Hindlimb muscle (tissue), 1 donor: ENCODE data around the gene CDCA7. TPM values are rescaled to one million over a fixed set of nuclear protein-coding genes. Genes with fewer than 3 reads are reported as not detected.
"Not testable (repeated sequence)": the region's sequence is repeated elsewhere in the genome, so short reads cannot be mapped to it uniquely, and the experiment has no call there.

Experiments
- DNase-seq: peaks from one replicate; pipeline ENCODE4 v3.0.0-alpha.2; 2013
- polyA plus RNA-seq: library from polyadenylated mRNA; unstranded; fragments of 120-200 nt; gene quantifications from one replicate; pipeline ENCODE4 v1.2.1, GENCODE V29; 2013; ENCODE audit not compliant: insufficient read length

CDCA7 gene
- polyA plus RNA-seq, result 13.4 TPM

DNA sequence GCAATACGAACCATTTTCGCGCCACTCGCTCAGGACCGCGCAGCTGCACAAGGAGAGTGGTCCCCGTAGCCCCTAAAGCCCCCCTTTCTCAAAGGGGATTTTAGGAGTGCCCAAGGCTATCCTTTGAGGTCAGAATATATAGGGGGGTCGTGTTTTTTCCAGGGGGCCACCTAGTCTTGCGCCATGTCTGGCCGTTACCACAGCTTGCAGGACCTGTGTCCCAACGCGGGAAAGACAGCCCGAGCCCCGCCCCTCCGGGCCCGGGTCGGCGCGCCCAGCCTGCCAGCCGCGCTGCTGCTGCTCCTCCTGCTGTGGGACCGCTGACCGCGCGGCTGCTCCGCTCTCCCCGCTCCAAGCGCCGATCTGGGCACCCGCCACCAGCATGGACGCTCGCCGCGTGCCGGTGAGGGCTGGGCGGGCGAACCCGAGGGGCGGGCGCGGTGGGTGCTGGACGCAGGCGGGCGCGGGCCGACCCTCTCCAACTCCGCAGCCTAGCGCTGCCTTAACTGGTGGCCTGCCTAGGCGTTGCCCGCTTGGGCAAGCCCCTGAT lies at the start of gene CDCA7:
Gene CDCA7, plus strand, starts transcription at position 291 of the 550 bp plus-strand sequence. Its CDS starts 92 bp downstream, at position 383.
- peak; percentile 76 for DNase-seq

DNA sequence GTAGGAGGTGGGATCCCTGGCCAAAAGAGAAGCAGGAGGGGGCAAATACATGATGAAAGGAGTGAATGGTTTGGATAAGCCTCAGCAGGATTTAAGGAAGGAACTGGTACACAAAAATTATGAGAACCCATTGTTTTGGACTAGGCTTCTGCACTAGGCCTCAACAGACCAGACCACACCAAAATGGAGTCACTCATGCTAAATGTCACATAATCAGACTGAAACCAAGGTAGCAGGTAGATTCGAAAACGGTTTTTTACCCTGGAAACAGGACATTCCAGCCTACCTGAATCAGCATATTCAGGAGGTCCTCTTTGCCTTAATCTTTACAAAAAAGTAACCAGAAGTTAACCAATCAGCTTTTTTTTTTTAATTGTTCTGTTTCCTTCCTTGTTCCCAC lies 49.4 kb upstream of the CDCA7 start:
- no peak for DNase-seq

DNA sequence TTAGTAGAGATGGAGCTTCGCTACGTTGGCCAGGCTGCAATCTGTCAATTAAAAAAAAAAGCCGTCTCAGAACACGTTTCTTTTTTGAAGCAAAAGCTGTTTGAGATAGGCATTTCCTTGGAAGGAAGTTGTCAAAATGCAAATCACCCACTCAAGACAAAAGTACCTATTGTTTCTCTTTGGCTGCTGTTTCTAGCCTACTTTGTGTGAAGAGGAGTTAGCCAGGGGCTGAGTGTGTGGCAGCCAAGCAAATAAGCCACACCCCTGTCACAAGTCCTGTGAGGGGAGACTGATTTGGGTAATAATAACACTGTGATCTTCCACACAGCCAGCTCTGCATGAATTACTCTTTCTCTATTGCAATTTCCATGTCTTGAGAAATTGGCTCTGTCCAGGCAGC lies 47.4 kb upstream of the CDCA7 start:
- no peak for DNase-seq

DNA sequence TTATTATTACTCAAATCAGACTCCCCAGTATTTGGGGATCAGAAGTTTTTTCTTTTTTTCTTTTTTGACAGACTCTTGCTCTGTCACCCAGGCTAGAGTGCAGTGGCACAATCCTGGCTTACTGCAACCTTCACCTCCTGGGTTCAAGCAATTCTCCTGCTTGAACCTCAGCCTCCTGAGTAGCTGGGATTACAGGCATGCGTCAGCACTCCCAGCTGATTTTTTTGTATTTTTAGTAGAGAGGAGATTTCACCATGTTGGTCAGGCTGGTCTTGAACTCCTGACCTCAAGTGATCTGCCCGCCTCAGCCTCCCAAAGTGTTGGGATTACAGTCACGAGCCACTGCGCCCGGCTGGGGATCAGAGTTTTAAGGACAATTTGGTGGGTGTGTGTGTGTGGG lies 45.3 kb upstream of the CDCA7 start:
- not testable (repeated sequence) for DNase-seq

DNA sequence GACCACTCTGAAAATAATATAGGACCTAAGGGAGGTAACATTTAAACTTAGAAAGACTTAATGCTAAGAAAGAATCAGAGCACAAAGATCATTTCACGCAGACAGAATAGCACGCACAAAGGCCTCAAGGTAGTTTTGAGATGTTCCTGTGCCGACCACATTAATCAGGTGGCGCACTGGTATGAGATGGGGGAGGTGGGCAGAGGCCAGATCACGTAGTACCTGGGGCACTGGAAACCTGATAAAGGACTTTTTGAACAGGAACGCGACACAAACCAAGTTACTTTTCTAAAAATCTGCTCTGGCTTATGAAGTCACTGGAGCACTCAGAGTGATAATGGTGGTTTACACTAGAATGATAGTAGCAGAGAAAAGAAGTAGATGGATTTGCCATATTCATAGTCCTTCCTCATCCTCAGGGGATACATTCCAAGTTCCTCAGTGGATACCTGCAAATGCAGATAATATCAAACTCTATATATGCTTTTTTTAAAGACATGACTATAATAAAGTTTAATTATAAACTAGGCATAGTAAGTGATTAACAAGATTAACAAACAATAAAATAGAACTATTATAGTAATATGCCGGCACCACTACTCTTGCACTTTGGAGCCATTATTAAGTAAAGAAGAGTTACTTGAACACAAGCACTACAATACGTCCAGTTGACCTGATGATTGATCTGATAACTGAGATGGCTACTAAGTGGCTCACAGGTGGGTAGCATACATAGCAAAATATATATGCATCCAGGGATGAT lies 42.6 kb upstream of the CDCA7 start:
- DNase-seq, result no peak

DNA sequence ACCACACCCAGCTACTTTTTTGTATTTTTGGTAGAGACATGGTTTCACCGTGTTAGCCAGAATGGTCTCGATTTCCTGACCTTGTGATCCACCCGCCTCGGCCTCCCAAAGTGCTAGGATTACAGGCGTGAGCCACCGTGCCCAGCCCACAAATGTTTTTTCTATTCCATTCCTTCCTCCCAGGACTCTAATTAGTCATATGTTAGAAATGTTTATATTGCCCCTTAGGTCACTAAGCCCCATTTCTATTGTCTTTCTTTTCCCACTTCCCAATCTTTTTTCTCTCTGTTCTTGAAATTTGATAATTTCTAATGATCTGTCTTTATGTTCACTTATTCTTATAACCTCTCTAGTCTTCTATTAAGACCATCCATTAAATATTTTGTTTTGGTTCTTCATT lies 31.3 kb upstream of the CDCA7 start:
- no peak for DNase-seq

DNA sequence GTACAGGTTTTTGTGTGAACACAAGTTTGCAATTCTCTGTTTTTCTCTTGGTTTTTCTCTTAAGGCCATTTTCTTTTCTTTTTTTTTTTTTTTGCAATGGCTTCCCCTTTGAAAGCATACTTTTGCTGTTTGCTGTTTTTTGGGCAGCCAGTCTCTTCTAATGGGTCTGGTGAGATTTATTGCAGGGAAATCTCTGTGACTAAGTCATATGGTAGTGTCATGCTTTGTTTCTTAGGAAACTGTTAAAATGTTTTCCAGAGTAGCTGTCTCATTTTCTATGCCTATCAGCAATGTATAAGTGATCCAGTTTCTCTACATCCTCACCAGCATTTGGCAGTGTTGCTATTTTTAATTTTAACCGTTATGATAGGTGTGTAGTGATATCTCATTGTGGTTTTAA lies 27.9 kb upstream of the CDCA7 start:
- DNase-seq, result no peak

DNA sequence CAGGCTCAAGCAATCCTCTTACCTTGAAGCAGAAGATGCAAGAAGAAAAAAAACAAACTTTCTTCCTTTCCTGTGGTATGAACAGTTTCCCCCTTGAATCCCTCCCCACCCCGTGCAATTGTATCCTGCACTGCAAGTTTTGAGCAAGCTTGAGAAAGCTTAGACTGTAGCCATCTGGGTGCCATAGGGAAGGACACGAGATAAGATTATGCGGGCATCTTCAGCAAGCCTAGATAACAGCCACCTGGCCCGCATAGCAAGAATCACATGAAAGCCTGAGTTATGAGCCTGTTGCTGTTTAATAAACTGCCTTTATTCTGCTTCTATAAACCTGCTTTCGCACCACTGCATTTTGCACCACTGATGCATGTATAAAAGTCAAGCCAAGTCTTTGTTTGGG lies 27.3 kb upstream of the CDCA7 start:
- no peak for DNase-seq

DNA sequence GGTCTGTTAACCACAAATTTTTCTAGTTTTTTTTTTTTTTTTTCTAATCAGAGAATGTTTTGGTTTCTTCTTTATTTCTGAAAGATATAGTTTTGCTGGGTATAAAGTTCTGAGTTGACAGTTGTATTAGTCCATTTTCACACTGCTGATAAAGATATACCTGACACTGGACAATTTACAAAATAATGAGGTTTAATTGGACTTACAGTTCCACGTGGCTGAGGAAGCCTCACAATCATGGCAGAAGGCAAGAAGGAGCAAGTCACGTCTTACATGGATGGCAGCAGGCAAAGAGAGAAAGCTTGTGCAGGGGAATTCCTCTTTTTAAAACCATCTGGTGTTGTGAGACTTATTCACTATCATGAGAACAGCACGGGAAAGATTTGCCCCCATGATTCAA lies 21.7 kb upstream of the CDCA7 start:
- DNase-seq, result not testable (repeated sequence)

DNA sequence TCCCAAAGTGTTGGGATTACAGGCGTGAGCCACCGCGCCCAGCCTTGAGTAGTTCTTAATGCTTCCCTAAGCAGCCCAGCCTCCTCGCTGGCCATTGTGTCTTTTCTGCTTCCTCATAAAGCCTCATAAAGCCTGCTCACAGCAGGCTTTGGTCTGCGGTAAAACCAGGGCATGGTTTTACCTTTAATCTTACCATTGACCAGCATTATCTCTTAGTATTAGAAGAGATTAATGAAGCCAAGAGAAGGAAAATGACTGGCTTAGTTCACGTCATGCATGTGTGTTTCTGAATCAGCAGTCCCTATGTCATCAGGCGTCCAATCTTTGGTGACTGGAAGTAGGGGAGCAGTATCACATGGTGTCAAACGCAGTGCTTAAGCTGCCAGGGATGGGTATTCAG lies 14.9 kb upstream of the CDCA7 start:
- no peak for DNase-seq

DNA sequence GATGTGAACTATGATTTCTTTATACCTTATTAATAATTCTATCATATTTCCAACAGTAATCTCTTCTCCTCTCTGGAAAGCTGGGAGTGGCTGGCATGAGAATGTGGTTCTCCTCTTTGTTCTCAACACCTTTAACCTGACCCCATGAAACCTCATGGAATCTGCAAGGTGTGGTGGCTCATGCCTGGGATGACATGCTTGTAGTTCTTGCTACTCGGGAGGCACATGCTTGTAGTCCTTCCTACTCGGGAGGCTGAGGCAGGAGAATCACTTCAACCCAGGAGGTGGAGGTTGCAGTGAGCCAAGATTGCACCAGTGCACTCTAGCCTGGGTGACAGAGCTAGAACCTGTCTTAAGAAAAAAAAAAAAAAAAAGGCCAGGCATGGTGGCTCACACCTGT lies 10.8 kb upstream of the CDCA7 start:
- no peak for DNase-seq

DNA sequence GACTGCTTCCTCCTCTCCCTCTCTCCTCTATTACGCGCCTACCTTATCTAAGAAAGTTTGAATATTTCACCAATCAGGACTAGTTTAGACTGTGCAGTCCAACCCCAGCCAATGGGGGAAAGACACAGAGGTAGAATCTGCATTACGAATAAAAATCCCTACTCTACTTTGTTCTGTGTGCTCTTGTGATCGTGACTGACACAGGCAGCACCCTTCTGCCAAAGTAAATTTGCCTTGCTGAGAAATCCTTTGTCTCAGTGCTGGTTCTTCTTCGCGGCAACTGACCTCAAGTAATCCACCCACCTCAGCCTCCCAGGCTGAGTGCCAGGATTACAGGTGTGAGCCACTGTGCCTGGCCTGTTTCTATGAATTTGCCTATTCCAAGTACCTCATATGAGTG lies 8.6 kb upstream of the CDCA7 start:
- no peak for DNase-seq

DNA sequence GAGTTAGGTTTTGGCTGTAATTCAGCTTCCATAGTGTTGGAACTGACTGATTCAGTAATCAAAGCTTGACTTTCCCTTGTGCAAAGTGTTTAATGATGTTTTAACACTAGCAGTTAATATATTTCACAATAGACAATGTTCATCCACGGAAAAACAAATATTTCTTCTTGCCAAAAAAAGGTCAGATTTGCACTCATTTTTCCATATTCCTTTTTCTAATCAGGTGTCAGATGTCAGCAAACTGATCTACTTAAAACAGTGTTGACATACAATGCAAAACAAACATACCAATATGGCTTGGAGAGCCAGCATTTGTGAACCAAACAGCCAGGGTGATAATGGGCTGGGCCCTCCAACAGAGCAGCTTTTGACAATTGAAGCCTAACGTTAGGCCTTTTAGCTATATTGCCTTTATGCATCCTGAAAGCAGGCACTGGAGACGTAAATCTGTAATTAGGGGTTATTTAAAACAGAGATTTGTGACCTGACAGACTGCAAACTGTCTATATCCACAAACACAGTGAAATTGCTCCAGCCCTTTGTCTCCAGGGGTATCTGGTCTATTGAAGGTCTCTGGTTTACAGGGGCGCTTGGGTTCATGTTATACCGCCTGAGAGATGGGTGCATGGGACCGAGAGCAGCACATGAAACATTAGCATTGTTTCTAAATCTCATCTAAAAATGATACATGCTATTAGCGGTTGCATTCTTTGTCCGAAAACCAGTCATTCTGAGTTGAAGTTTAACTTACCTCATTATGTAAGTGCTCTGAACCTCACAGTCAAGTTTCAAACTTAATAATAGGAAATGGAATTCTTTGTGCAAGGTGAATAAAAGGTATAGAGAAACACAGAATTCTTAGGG lies 7.1 kb upstream of the CDCA7 start:
- no peak for DNase-seq

DNA sequence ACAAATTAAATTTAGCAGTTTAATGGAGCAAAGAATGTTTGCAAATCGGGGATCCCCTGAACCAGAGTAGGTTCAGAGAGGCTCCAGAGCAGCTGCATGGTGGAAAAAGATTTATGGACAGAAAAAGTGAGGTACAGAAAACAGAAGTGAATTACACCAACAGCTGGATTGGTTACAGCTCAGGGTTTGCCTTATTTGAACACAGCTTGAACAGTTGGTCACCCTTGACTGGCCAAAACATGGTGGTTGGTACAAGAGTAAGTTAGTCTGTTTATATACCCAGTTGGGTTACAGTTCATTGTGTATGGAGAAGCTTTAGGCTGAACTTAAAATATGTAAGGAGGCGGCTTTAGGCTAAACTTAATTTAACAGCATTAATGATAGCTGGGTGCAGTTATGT lies 5.4 kb upstream of the CDCA7 start:
- DNase-seq, result no peak

DNA sequence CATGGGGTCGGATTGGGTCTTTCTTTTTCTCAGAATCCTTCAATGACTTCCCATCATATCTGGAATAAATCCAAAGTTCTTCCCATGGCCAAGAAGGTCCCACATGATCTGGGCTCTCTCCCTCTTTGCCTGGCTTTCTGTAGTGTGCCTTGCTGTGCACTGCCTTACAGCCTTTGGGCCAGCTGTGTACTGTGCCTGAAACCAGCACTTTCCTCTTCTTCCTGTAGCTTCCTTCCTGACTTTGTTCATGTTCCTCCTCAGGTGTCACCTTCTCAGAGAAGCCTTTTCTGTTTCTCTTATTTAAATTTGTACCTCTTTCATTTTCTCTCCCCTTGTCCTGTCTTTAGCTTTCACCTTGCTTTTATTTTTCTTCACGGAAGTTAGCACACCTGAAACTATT lies 4.3 kb upstream of the CDCA7 start:
- no peak for DNase-seq

DNA sequence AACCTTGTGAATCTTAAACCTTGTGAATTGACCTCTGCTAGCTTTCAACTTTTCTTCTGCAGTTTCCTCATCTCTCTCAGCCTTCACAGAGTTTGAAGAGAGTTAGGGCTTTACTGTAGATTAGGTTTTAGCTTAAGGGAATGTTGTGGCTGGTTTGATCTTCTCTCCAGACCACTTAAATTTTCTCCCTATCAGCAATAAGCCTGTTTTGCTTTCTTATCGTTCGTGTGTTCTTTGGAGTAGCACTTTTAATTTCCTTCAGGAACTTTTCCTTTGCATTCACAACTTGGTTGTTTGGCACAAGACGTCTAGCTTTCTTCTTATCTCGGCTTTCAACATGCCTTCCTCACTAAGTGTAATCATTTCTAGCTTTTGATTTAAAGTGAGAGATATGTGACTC lies 2.8 kb upstream of the CDCA7 start:
- DNase-seq, result no peak

DNA sequence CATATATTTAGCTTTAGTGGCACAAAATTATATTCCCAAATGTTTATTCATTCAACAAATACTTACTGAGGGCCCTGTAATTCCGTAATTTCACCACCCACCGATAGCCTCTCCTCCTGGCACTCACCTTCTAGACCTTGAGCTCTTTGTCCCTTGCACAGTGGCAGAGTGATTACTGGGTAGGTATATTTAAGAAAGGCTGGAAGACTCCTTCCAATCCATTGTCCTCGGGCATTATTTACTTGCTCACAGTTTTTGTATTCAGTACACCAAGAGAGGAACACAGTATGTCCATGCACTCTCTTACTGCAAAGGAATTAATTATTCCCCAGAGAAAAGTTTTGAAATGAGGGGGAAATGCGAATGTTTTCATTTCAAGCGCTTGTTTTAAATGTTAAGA lies 1.1 kb upstream of the CDCA7 start:
- no peak for DNase-seq

DNA sequence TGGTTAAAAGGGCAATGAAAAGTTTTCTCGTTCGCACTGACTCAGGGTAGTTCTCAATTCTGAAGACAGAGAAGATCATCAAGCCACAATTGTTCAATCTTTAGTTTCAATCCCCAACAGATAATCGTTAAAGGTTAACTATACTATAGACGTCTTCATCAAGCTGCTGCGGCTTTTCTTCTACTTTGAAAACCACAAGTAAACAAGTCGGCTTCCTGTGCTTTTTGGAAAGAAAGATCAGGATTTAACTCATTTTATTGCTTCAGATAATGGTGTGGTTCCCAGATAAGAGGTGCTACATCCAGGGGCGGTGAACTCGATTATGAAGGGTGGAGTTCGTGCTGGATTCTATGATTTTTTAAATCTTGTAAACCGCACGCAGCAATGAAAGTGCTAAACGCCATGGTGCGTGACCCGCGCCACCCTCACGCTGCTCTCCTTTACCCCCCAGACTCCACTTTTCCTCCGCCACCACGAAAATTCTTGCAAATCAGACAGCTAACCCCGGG lies 545 bp upstream of the CDCA7 start:
- DNase-seq, result no peak

DNA sequence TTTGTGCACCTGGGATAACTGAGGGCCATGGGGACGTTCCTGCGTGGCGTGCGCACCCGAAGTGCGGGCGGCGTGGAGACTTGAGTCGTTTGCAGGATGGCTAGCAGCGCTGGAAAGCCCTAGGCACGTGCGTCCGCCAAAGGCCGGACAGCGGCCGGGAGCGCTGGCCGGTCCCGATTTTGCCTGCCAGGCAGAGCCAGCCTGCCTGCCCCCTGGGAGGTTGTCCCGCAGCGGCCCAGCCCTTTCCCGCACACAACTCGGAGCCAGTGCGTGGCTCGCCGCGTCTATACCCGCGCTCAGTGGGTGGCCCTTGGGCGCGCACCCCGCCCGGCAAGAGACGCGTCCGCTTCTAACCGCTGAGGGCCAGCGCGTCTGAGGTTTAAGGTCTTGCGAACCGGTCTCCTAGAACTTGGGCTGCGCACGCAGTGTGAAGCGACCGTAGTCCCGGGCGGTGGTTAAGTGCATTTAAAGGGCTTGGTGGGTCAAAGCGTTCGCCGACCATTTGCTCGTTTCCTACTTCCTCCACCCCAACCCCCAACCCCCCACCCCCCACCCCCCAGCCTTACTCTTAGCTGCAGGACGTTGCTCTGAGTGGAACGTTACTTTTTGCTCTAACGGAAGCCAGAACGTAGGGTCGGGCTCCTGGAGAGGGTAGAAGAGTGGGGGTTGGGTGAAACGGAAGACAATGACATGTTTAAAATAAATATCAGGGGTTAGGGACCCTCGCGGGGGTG lies 627 bp downstream of the CDCA7 start:
- peak; percentile 55 for DNase-seq

DNA sequence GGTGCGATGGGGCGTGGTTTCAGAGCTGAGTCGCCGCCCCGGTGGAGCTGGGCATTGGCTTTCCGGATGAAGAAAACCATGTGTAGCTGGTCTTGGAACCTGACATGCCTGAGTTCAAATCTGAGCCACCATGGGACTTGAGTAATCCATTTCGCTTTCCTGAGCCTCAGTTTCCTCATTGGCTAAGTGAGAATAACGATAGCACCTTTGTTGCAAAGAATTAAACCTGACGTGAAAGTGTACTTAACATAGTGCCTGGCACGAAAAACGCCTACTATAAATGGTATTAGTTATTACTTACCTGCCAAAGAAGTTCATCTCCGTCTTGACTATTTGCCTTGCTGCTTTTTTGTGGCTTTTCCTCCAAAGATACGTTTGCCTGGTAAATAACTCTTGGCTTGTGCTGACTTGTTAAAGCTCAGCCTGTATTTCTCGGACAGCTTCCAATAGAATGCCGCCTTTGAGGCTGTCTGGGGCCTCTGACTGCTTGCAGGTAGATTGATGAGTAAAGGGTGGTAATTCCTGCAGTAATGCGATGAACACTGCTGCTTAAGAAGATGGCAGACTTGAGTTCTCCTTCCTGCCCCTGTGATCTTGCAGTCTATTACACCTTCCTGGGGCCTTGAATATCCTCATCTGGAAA lies 1.3 kb downstream of the CDCA7 start:
- DNase-seq, result no peak

DNA sequence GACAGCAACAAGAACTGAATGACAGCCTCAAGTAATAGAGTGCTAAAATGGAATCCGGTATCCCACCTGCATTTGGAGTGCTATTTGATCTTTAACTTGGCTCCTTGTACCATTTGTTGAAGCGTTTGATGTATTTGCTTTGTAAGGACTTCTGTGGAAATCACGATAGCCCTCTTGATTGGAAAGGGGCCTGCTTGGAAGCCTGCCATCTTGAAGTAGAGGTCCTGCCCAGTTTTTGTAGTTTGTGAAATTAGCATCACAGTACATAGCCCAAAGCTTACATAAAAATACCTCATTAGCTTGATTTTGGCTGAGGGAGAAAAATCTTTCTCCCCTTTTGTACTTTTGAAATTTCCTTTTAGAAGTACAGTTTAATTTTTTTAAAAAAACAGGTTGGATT lies 2.7 kb downstream of the CDCA7 start:
- DNase-seq, result no peak

DNA sequence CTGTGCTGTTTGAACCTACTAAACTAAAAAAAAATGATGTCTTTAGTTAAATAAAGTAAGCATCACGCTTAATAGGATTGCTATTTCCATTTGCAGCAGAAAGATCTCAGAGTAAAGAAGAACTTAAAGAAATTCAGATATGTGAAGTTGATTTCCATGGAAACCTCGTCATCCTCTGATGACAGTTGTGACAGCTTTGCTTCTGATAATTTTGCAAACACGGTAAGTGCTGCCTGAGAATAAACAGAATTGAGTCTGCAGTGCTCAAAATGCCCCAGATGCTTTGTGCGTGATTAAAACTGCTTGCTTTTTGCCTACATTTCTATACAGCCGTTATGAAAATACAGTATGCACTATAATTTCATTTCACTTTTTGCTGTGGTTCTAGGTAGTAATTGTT lies 3.9 kb downstream of the CDCA7 start:
- no peak for DNase-seq
